ENCODE measurements around the gene MYBPHL.
A peak's percentile ranks its signal among the peaks of the same experiment; 100 is the strongest.

DNA sequence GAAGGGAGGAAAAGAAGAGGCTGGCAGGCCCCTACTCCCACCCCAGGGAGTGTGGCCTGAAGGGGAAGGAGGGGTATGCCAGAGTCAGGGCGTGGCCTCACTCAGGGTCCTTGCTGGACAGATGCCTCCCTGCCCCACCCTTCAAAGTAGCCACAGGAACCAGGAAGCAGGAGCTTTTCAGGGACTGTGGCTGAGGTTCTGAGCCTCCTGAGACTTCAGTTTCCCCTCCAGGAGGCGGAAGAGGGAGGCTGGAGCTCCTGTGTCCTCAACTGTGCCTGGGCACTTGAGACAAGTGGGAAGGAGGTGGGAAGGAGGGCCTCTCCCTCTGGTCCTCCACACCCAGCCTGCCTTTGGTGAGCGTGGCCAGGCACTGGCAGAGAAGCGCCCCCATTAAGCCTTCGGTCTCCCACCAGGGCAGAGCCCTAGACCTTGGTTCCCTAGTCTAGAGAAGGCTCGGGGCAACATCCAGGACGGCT, 52.2 kb downstream of the MYBPHL start:
- TF ChIP-seq, protein P1, sequence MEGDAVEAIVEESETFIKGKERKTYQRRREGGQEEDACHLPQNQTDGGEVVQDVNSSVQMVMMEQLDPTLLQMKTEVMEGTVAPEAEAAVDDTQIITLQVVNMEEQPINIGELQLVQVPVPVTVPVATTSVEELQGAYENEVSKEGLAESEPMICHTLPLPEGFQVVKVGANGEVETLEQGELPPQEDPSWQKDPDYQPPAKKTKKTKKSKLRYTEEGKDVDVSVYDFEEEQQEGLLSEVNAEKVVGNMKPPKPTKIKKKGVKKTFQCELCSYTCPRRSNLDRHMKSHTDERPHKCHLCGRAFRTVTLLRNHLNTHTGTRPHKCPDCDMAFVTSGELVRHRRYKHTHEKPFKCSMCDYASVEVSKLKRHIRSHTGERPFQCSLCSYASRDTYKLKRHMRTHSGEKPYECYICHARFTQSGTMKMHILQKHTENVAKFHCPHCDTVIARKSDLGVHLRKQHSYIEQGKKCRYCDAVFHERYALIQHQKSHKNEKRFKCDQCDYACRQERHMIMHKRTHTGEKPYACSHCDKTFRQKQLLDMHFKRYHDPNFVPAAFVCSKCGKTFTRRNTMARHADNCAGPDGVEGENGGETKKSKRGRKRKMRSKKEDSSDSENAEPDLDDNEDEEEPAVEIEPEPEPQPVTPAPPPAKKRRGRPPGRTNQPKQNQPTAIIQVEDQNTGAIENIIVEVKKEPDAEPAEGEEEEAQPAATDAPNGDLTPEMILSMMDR (IDR thresholded peaks at IDR 0.05), result peak in 1 of 6 experiments; percentile 12
- TF ChIP-seq POLR2A (IDR thresholded peaks at IDR 0.05), result peak in 1 of 2 donors; percentile 36

All from thyroid gland (tissue), 4 donors.